ENCODE data around the gene NEU1.
A peak's percentile ranks its signal among the peaks of the same experiment; 100 is the strongest.
"Not testable (repeated sequence)": the region's sequence is repeated elsewhere in the genome, so short reads cannot be mapped to it uniquely, and the experiment has no call there.

Gene NEU1

DNA sequence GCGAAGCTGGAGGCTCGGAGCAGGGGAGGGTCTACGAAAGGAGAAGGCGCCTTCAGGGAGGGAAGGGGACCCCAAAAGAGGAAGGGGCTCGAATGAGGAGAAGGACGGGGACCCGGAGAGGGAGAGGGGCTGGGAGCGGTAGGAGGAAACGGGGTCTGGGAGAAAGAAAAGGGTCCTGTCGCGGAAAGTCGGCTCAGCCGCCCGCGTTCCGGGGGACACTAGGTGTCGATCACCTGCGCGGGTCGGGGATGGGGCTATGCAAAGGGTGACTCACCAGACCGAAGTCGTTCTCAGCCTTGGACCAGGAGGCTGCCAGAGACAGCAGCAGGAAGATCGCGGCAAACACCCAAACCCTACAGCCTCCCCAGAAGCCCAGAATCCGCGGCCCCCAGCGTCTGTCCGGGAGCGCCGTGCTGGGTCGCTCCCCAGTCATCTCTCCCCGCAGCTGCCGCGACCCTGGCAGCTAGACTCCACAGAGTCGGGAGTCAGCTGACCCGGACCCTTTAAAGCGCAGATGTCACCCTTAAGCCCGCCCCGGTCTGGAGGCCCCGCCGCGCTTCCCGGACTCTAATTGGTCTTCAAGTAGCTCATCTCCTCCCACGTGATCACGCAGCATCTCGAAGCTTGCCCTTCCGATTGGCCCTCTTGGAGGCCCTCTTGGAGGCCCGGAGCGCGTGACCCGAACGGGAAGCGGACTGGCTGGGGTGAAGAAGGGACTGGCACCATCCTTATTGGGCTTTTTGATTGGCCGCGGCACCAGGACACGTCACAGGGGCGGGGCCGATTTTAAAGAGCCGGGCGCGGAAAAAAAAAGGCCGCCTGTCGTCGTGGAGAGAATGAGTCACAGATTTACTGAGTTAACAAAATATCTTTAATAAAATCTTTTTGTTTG is at the start of gene NEU1:
Gene NEU1 (minus strand): TSS at position 478 of the 892 bp plus-strand sequence. CDS start 45 bp downstream, at position 433.
- DNase-seq: peak; percentile 100

DNA sequence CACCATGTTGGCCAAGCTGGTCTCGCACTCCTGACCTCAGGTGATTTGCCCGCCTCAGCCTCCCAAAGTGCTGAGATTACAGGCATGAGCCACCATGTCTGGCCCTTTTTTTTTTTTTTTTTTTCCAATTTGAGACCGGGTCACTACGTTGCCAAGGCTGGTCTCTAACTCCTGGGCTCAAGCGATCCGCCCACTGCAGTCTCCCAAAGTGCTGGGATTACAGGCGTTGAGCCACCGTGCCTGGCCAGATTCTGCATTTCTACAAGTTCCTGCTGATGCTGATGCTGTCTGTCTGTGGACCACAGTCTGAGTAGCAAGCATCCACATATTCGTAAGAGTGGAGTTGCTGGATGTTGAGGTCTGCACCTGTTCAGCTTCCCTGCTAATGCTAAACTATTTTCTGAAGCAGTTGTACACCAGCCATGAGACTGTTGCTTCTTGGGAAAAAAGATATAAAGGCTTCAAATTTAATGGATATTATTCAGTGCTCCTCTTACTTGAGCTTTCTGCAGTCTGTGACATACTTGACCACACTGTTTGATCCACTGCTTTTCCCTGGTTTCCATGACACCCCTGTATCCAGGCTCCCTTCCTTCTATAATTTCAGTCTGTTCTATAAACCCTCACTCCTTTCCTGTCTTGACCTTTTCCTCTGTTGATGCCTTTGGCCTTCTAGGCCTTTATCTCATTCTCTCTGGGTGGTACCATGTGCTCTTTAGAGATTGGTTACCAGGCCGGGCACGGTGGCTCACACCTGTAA is 49.4 kb upstream of the NEU1 start:
- no peak for DNase-seq

DNA sequence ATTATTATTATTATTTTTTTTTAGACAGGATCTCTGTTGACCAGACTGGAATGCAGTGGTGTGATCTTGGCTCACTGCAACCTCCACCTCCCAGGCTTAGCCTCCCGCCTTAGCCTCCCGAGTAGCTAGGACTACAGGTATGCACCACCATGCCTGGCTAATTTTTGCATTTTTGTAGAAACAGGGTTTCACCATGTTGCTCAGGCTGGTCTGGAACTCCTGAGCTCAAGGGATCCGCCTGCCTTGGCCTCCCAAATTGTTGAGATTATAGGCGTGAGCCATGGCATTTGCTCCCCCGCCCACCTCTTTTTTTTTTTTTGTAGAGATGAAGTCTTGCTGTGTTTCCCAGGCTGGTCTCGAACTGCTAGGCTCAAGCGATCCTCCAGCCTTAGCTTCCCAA is 46.7 kb upstream of the NEU1 start:
- DNase-seq: not testable (repeated sequence)

DNA sequence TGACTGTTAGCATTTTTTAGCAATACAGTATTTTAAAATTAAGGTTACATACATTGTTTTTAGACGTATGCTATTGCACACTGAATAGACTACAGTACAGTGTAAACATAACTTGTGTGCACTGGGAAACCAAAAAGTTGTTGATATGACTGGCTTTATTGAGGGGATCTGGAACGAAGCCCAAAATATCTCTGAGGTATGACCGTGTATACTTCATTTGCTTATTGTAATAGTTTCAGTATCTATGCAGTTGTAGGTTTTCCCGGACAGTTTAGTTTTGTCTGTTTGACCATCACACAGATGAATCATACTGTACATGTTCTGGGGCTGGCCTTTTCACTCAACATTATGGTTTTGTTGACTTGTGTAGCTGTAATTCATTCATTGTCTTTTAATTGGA is 46.2 kb upstream of the NEU1 start:
- no peak for DNase-seq

DNA sequence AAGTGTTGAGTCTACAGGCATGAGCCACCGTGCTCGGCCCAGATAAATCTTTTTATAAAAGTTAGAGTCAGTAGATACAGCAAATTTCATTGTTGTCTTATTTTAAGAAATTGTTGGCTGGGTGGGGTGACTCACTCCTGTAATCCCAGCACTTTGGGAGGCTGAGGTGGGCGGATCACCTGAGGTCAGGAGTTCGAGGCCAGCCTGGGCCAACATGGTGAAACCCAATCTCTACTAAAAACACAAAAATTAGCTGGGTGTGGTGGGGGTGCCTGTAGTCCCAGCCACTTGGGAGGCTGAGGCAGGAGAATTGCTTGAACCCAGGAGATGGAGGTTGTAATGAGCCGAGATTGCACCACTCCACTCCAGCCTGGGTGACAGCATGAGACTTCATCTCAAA is 45.6 kb upstream of the NEU1 start:
- DNase-seq: not testable (repeated sequence)

DNA sequence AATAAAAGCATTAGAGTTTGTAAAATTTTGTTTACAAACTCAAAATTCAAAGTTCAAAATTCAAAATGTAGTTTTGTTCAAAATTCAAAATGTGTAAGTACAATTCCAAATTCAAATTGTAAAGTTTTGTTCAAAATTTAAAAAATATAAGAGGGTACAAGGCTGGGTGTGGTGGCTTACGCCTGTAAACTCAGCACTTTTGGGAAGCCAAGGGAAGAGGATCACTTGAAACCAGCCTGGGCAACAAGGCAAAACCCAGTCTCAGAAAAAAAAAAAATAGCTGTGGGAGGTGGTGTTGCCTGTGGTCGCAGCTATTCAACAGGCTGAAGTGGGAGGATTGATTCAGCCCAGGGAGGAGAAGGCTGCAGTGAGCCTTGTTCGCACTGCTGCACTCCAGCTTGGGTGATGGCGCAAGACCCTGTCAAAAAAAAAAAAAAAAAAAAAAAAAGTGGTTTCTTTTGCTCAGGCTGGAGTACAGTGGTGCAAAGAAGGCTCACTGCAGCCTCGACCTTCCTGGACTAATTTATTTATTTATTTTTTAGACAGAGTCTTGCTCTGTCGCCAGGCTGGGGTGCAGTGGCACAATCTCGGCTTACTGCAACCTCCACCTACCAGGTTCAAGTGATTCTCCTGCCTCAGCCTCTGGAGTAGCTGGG is 44.7 kb upstream of the NEU1 start:
- DNase-seq: peak; percentile 84 to 87

DNA sequence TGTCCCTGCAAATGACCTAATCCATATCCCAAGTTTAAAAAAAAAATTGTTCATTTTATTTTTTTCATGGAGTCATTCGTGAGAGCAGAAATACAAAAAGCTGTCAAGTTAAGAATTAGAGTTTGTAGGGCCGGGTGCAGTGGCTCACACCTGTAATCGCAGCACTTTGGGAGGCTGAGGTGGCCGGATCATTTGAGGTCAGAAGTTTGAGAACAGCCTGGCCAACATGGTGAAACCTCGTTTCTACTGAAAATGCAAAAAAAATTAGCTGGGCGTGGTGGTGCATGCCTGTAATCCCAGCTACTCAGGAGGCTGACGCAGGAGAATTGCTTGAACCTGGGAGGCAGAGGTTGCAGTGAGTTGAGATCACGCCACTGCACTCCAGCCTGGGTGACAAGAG is 44.1 kb upstream of the NEU1 start:
- not testable (repeated sequence) for DNase-seq

DNA sequence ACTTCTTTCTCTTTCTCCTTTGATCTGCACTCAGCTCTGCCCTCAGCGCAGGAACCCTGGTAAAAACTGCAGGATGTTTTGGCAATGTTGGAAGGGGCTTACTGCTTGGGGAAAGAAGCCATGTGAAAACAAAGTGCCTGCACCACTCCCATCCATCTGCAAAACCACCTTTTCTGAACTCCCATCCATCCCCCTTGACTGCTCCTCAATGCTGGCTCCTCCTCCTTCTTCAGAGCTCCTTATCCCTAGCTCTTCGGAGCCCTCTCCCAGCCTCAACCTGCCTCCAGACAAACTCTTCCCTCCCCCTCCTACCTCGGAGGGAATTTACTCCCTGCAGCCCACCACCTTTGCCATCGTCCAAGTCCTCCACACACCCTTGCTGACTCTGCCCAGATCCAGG is 43.5 kb upstream of the NEU1 start:
- DNase-seq: no peak

DNA sequence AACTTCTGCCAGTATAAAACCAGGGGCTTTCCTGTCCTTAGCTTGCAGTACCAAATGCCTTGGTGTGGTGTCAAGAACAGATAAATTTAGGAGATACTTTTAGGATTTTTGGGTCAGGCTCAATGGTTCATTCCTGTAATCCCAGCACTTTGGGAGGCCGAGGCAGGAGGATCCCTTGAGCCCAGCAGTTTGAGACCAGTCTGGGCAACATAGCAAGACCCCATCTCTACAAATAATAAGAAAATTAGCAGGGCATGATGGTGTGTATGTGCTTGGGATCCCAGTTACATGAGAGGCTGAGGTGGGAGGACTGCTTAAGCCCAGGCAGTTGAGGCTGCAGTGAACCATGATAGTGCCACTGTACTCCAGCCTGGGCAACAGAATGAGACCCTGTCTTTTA is 42.4 kb upstream of the NEU1 start:
- no peak for DNase-seq

DNA sequence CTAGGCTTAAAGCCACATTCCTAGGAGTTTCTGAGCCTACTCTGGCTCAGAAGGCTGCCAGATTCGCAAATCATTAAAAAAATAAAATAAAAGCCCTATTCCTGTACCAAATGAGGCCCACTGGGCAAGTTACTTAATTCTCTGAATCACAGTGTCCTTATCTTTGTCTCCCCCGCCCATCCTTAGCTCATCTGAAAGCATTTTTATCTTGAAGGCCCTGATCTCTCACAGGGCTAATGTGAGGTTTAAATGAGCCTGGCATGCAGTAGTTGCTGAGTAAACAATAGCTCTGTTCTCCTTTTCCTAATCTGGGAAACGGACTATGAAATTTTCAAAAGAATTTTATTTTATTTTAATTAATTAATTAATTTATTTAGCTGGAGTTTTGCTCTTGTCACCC is 41.3 kb upstream of the NEU1 start:
- no peak for DNase-seq

DNA sequence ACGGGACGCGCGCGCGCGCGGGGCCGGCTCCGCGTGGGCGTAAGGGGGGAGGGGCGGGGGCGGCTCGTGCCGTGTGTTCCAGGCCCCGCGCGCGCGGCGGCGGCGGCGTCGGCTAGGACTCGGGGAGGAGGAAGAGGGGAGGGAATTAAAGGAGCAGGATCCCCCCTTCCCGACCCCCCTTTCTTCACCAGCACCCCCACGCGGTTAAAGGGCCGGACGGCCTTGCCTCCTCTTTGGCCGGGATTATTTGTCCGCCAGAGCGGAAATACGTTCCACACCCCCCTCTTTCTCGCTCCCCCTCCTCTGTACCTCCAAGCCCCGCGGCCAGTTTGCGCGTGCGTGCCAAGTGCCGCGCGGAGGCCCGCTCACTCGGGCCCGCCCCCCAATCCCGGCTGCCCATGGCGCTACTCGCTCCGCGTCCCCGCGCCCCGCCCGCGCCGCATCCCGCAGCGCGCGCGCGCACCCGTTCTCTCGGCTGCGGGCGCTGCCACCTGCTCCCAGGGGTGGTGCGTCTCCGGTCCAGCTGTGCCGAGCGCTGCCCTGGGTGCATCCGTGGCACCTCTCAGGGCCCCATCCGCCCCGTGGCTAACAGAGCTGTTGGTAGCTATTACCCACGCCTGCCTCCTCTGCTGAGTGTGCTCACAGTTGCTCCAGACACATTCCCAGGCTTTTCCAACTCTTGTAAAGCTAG is 39.5 kb upstream of the NEU1 start, which contains the start of gene ZBTB12:
Gene ZBTB12 (minus strand): TSS at position 134 of the 691 bp plus-strand sequence. CDS start 781 bp downstream, outside the sequence.
- DNase-seq: peak; percentile 73 to 87

DNA sequence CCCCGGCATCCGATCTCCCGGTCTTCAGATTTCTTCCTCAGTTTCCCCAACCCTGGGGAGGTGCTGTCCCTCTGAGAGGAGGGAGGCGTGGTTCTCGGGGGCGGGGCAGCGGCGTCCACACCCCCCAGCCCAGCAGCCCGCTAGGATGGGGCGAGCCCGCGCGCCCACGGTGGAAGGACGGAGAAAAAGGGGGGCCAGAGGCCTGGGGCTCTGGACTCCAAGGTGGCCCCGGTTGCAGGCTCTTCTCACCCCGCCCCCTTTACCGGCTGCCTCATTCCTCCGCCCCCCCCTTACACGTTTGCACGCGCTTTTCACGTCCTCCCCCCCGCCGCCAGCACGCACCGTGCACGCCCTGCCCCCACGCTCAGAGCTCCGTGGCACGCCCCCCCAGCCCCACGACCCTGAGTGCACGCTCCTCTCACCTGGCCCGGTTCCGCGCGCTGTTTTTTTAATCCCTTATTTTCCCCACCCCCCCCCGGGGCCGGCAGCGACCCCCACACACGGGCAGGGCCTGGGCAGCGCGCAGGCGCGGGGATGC is 38.9 kb upstream of the NEU1 start:
- peak; percentile 18 to 20 for DNase-seq

DNA sequence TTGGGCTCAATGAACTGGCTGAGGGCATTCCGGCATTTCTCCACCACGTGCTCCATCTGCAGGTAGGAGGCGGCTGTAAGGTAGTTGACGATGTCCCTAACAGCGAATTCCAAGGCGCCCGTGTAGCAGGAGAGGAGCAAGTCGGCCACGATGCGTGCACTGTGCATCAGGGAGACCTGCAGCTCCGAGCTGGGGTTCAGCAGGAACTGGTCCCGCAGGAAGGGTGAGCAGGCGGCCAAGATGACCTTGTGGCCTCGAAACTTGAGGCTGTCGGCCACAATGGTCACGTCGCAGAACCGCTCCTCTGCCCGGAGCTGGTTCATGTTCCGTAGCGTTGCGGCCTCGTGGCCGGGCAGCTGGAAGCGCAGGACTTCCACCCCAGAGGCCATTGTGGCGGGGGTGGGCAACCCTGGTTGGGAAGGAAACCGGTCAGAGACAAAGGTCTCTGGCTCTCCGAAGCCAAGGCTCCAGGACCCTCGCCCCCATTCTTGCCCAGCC is 38.3 kb upstream of the NEU1 start:
- no peak for DNase-seq

DNA sequence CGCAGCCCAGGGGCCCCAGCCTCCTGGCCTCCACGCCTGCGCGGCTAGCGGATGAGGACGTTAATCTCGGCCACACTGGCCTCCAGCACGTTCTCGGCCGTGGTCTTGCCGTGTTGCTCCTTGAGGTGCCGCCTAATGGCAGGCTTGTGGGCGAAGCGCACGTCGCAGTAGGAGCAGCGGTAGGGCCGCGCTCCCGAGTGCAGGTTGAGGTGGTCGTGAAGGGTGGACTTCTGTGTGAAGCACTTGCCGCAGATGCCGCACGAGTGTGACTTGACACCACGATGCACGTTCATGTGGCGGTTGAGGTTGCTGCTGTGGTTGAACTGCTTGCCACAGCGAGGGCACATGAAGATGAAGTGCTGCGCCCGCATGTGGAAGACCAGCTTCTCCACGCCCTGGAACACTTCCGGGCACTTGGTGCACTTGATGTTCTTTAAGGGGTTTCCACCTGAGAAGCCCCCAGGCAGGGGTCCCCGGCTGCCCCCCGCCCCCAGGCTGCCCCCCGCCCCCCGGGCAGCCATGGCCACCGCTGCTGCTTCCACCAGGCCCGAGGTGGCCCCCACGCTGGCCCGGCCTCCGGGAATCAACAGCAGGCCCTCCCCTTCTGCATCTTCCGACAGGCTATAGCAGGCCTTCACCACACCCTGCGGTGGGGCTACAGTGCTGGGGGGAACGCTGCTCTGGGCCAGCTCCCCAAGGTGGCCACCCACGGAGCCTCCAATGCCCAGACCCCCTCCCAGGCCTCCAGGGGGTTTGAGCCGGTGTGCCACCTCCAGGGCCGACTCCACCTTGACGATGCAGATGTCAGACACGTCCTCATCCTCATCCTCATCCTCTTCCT is 37.5 kb upstream of the NEU1 start:
- no peak for DNase-seq

DNA sequence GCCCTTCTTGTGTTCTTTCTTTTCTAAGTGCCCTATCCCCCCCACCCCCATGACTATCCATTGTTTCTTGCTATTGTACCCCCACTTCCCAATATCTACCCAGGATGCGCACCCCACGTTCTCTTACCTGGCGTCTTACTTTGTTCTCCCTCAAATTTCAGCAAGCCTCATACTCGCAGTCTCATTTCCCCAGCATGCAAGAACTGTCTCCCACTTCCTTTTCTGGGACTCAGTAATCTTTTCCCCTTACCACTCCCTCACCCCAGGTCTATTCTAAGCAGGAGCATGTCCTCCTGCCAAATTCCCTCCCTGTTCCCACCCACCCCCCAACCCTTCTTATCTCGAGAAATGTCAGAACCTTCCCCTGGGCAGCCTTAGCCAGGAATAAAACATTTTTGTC is 36.6 kb upstream of the NEU1 start:
- DNase-seq: no peak

DNA sequence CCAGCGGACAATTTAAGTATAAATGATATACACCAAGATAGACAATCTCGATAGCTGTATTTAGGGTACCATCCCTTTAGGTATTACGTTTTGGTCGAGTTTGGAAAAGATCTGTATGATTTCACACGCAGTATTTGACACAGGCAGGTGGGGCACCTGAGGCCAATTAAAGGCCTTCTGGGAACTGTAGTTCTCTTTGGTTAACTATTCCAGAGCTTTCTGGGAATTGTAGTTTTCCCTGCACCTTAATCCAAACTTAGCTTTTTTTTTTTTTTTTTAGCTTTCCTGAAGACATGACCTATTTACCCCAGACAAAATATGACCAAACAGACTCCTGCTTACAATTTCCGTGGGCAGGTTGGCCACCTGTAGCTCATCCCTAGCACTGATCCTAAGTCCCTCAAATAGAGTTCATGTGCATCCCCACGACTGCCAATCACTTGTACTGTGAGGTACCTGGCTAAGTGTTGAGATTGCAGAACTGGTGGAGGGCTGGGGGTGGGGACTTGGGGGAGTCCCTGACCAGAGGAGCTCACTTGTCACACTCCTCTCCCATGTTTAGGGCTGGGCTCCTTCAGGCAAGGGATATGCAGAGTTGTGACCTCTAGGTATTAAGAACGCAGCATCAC is 35.9 kb upstream of the NEU1 start:
- DNase-seq: peak; percentile 59 to 67

DNA sequence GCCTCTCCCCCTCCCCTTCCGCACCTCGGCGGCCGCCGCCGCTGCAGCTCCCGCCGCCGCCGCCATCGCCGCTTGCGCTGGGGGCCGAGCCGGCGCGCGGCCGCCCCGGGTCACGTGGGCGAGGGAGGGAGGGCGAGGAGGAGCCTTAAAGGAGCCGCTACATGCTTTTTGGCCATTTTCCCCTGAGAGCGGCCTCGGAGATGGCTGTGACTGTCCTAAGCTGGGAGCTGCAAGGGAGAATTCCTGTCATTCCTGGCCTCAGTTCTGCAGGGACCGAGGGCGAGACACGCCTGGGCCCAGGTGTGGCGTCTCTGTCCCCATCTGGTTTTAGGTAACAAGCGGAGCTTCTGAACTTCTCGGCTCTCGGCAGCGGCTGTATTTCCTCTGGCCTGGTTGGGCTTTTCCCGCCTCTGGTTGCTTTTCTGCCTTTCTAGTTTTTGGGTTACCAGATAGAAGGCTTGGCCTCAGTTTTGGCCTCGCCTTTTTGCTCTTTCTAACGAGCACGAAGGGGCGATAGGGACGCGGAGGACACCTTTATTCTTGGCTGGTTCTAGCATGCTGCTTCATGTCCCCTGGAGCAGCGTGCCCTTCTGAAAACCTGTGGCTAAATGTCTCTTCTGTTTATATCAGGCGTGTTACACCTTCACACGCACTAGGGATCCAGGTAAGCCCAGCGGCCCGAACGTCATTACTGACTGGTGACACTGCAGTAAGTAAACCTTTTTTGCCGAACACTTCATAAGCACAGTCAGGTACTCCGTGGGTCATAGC is 35.2 kb upstream of the NEU1 start, which contains the start of gene EHMT2:
Gene EHMT2 (minus strand): TSS at position 87 of the 771 bp plus-strand sequence. CDS start 21 bp downstream, at position 66.
- peak; percentile 79 to 83 for DNase-seq

DNA sequence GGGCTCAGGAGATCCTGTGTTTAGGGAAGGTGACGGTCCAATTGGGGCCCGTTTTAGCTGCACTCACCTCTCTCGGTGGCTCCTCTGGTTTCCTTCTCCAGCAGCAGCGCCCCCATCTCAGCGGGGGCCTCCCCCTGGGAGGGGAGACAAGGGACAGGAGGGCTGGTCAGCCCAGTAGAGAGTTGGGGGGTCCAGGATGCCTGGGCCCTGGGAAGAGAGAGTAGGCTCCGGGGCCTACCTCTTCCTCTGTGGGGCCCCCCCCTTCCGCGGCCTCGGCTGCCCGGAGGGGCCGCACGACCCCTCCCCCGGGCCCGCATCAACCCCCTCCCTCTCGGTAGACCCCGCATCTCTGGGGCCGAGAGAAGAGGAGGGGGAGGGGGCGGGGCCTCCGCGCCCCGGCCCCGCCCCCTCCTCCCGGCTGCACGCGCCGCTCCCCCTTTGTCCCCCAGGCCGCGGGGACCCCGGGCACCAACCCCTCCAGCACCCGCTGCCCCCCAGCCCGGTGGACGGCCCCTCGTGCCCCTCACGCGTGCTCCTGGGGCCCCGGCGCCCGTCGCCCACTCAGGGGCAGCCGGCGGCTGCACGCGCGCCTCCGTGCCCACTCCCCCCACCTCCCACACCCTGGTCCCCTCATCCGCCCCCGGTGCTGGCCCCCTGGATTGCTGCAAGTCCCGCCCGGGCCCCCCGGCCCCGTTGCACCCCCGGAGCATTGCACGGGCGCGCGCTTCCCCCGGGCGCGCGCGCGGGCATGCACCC is 34.4 kb upstream of the NEU1 start:
- DNase-seq: no peak

DNA sequence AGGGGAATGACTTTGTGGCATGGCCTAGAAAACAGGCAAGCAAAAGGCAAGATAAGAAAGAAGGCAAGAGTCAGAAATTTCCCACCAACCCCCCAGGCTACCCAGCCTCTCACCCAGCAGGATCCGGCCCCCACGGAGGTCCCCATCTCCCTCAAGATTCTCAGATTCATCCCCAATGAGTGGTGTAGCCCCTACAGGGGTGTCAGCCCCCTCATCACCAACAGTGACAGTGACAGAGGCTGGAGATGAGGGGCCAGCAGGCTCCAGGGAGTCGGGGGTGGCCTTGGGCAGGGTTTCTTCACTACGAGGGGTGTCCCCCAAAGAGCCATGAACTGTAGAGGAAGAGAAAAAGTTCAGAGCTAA is 33.9 kb upstream of the NEU1 start:
- no peak for DNase-seq

Data from Kasumi-1 (cell line).